C1 segment of cervical spinal cord (tissue), 14 donors: ENCODE measurements around the gene SDCCAG8.

ENCODE experiments used
- DNase-seq, 14 donors: peaks; one replicate each; lab custom pipeline; 2025; lab: John Stamatoyannopoulos, UW

The SDCCAG8 gene

DNA sequence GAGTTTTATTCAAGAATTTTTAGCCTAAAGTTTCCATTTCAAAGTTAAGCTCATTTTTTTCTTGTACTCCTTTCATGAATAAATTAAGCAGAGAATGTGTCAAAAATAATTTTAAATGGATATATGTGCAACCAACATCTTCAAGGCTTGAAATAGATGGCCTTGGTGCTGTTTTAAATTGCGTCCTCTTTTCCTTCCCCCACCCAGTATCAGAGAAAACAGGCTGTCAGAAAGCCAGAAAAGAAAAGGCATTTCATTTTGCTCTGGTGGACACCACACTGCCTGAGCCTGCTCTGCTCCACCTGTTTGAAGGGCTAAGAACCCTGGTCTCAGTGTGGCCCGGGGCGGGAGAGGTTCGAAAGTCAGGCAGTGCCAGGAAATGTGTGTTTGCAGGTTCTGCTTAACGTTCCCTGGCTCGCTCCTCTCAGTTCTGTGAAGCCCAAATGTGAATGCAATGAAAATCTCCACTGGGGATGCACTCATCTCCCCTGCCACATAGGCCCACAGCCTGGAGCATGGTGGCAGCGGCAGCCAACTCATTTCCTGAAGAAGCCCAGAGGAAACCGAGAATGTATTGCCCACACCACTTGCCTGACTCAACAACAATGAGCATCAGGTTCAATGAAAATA, 134.4 kb downstream of the SDCCAG8 start:
- peak in 1 of 14 donors; percentile 60 for DNase-seq

DNA sequence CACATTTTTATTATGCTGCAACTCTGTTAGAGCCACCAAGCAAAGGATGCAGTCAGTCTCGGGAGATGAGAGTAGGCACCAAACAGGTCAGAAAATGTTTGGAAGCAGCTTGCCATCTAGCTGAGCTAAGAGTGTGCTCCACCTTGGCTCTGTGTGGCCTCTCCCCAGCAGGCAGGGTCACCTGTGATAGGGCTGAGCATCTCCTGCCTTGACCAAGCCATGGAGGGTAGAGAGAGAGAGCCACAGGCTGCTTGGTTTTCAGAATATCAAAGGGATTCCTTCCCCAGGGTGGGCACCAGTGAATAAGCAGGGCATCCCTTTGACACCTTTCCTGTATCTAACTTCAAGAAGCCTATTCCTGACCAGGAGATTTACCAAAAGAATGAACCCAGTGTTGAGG, 135.5 kb downstream of the SDCCAG8 start:
- no peak for DNase-seq

DNA sequence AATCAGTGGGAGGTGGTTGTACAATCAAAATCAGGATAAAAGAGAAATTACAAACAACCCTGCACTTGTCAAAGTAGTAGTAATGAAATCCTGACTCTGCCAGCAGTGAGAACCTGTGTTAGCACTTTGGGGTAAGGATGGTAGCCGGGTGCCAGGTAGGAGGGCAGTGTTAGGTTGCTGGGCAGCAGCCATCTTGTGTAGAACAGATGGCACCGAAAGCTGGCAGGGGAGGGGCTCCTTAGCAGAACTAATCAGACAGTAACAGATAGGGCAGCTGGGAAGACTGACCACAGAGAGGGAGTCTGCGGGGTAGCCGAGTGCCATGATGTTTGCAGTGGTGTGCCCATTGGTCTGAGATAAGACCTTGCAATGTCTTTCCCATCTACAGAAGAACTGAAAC, 137.3 kb downstream of the SDCCAG8 start:
- peak in 2 of 14 donors; percentile 17 to 95 for DNase-seq

DNA sequence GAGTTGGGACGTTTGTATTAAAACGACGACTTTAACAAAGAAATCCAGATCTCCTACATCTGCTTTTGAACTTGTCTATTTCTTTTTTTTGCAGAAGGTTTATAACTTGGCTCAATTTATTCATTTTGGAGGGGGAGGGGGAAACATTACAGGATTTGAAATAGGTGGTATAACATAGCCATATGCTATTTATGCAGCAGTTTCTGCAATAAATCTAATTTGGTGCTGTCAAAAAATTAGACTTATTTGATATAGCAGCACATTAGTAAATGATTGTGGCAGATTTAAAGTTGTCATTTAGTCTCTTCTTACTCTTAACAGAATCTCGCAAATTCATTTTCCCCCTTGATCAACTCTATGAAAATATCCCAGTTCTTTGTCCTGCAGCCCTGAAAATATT, 138.2 kb downstream of the SDCCAG8 start:
- DNase-seq, result no peak

DNA sequence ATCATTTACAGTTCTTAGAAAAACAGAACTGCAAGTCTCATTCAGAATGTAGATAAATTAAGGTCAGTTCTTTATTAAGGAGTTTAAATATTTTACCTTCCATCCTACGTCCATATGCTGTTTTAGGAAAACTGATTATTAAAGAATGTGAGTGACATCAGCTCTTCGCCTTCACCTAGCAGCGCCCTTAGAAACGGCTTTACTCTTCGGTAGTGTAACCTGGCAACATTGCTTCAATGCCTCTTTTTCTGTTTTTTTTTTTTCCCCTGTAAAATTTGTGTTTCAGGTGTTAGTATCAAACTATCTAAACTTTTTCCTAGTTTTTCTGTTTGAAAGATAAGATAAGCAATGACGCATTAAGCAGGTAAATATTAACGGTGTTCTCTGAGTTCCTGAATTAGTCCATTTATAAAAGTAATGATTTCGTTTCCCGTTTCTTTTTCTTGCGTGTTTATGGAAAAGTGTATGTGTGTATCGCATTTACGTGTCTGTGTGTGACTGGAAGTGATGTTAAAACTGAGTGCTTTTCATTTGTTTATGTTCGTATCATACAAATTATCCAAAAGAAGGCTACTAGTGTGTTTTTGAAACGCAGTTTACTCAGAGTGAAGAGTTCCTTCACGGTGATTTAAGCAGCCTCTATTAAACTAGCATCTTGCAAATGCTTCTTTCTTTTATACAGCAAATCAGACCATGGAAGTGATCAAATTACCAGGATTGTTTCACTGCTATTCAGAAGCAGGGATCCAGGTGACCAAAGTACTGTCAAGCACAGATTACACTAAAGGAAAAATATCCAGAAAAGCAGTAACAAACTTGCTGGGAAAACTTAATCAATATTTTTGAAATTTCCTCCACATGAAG, 139.0 kb downstream of the SDCCAG8 start:
- peak in 1 of 14 donors; percentile 64 for DNase-seq

DNA sequence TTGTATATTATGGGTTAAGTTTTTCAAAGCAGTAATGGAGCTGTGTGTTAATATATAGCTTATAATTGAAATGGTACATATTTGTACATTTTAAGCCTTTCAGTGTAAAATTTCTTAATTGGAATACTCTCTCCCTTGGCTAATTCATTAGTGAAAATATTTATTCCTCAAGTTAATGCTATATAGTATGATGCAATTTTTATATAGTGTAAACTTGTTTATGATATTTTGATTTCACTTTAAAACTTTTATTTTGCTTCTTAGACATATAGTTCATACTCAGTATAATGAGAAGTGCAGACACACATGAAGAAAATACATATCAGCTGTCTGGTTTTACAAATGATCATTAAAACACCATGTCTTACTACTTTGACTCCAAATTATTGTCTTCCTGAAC, 140.6 kb downstream of the SDCCAG8 start:
- DNase-seq, result no peak

DNA sequence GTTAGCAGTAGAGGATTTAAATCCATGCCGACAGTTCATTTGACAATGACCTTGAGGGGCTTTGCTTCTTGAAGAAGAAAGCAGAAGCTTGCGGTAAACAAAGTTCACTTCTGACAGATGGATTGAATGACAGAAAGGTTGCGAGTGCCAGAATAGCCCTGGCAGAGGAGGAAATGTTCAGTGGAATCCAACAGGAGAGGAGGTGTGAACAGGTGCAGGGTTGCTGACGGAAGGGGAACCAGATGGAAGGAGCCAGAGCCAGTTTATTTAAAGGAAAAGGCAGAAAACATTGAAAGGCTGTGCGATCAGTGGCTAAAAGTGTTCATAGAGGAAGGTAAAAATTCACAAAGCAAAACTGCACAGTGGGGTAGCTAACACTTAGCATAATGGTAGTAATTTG, 141.0 kb downstream of the SDCCAG8 start:
- peak in 3 of 14 donors; percentile 21 to 97 (median 36) for DNase-seq

DNA sequence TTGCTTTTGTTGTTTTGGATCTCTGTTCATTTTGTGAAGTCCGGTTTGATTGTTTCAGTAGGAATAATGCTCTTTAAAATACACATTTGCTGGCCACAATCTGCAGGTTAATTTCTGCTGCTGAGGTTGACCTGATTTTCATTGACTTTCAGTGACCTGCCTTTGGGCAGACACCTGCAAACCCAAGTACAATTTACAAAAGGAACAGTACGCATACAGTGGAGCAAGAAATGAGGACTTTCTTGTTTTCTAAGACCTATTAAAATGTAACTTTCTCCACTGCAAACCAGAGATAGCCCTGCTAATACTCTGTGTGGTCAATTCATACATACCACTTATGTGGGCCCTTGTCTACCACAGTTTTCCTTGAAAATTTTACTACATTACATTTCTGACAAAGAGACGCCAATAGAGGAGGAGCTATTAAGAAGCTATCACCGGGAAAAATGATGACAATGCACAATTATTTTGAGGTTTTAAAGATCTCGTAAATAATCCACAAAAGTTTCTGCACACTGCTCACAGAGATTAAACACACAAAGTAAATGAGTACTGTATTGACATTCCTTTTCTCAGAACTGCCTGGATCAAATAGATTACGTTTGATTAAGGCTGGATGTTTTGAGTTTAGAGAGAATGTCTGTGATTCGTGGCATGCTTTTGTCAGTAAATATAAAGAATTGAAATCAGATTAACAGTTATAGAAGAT, 141.9 kb downstream of the SDCCAG8 start:
- peak in 1 of 14 donors; percentile 74 for DNase-seq

DNA sequence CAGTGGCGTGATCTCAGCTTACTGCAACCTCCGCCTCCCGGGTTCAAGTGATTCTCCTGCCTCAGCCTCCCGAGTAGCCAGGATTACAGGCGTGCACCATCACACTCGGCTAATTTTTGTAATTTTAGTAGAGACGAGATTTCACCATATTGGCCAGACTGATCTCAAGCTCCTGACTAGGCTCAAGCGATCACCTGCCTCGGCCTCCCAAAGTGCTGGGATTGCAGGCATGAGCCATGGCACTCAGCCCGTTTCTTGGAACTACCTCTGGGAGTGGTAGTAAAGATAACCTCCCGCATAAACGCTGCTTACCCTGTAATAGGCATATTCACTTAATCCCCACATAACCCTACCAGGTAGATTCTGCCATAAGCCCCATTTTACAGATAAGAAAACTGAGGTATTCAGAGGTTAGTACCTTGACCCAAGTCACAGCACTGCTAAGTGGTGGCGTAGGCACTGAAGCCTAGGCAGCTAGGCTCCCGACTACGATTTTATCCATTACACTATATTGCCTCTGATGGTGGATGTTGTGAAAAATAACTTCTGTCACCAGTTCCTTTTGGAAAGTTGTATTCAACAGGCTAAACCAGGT, 143.8 kb downstream of the SDCCAG8 start:
- no peak for DNase-seq

DNA sequence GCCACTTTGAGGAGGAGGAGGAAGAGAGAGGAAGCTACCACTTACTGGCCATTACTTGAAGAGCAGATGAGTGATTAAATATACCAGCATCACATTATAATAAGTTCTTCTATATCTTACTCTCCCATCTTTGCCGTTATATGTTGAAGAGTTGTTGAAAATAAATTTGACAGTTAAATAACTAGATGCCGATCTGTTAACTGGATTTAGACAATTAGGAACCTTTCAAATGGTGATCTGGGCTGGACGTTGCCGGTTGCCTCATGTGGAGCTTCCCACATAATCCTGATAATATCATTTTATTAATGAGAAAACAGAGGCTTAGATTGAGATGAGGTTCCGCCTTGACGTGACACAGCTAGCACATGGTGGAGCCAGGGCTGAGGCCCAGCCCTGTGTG, 147.0 kb downstream of the SDCCAG8 start:
- DNase-seq, result no peak

DNA sequence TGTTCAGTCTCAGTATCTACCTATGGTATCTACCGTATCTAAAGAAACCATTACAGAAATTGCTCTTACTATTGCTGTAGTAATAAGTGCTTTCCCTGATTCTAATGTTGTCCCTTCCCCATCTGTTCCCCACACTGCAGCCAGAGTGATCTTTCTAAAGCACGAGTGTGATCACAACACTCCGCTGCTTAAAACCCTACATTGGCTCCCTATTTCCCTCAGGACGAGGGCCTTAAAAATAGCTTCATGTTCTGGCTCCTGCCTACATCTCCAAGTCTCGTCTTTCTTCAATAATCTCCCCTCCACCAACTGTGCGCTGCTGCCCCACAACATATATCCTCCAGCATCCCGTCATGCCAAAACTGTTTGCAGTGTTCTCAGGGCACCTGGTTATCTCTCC, 150.6 kb downstream of the SDCCAG8 start:
- DNase-seq, result peak in 1 of 14 donors; percentile 50

DNA sequence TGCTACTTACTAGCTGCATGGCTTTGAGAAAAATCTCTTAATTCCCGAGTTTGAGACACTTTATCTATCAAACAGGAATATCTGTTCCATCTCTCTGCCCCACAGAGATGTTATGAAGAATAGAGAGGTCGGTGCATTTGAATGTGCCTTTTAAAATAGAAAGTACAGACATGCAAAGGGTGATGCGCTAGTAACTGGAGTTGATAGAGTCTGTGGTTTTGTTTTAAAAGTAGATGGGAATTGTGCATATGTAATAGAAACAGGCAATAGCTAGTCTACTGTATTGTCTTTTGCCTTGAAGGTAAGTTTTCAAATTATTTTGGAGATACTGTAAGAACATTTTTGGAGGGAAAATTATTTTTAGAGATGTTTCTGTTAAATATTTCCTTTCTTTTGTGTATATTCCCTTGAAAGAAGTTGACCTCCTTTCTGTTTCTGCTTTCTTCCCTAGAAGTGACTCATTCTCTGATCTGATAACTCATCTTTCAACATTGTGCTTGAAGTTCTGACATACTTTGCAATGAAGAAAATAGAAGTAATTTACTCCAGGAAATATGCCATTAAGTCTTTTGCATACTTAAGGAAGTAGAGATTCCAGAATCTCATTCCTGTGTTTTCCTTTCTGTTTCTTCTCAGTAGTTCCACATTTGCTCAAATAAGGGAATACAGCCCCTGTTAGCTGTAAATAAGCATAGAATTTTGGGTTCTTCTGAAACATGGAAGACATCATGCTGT, 151.6 kb downstream of the SDCCAG8 start:
- DNase-seq, result no peak

DNA sequence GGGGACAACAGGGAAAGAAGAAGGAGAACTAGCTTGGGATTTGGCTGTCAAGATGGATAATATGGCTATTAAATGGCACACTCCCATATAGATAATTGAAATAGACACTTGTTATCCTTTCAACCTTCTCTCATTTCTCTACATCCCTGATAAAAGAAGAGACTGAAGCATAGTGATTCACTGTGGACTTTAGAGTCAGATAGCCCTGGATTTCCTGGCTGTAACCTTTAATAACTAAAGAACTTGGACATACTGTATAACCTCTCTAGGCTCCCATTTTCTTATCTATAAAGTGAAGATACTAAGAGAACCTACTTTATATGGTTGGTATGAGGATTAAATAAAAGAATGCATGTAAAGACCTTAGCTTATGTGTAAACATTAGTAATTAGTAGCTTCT, 152.6 kb downstream of the SDCCAG8 start:
- DNase-seq, result no peak

DNA sequence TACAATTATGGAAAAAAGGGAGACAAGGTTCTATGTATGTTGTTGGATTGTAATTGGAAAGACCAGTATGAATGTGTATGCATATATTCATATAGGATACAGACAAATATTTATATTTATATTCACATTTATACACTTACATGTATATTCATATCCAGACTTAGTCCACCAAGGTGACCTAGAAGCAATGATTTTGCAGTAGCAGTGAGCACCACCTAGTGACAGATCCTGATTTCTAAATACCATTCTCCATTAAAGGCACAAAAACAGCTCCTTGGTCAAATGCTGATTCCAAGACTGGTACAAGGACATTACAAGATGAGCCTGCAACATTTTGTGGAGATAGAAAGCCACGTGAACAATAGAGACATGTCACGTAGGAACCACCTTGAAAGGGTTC, 153.4 kb downstream of the SDCCAG8 start:
- DNase-seq, result no peak

DNA sequence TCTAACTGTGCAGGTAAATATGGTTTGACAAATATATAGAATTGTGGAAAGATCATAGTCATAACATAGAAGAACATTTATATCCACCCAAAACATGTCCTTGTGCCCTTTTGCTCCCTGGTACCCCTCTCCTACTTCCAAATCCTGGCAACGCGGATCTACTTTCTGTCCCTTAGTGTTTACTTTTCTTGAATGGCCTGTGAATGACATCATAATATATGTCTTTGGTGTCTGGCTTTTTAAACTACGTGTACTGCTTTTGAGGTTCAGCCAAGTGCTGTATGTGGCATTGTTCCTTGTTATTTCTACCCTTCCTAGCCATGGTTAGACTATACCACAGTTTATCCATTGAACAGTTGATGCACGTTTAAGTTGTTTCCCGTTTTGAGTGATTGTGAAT, 155.6 kb downstream of the SDCCAG8 start:
- DNase-seq, result no peak

DNA sequence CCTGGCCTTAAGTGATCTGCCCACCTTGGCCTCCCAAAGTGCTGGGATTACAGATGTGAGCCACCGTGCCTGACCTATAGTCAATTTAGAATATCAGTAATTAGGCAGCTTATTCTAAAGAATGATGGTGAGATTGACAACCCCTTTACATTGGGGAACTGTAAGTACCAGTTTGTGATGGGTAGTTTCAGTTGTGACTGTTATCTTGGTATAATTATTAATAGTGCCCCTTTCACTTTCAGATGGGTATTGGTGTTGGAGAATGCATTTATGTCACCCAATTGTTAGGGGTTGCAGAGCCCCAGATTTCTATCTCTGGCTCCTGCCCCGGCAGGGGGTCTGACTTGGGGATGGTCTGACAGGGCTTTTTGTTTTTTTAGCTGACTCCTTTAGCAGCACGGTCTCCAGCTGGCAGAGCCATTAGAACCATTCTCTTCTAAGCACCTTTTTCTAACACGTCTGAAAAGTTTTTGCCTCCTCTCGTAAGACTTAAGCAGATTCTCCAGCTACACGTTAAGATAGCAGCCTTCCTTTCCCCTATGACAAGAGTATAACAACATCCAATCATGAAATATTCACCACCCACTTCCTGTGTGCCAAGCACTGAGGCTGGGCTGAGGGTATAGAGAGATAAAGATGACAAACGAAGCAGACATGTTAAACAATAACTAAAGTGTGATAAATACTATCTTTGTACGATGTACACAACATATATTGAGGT, 157.8 kb downstream of the SDCCAG8 start:
- no peak for DNase-seq

DNA sequence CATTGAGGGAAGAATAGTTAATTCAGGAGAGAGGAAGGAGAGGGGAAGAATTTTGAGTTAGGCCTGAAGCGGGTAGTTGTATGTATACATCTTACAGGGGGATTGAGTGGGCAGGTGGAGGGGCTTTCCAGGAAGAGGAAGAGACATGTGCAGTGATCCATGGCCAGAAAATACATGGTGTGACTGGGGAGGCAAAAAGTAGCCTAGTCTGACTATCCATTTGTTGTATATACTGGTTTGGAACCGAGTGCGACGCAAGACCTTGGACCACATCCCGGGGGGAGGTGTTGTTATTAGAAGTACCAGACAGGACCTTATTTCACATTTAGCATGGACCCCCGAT, 158.3 kb downstream of the SDCCAG8 start:
- no peak for DNase-seq

DNA sequence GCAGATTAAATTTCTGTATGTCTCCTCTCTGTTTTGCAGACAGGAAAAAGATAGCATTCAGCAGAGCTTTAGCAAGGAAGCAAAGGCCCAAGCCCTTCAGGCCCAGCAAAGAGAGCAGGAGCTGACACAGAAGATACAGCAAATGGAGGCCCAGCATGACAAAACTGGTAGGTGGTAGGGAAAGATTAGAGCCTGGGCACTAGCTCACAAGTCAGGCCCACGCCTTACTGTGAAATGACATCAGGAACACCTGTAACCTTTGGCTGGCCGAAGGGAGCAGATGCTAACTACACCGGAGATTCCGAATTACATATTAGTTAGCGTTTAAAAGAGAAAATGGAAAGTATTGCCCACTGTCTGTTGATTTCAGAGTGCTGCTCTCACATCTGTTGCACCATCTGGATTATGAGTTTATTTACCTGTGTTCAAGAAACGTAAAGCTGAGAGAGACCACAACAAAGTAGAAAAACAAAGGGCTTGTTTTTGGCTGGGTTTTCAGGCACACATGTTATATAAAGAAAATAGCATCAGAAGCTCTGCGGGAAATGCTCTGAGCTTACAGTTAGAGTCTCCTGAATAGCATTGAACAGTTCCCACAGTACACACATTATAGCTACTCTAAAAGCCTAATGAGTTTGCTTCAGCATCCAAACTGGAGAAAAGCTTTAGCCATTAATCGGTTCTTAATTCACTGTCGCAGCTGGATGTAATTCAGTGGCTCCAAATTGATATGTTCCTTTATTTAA, 160.0 kb downstream of the SDCCAG8 start:
- peak in 2 of 14 donors; percentile 62 to 86 for DNase-seq

DNA sequence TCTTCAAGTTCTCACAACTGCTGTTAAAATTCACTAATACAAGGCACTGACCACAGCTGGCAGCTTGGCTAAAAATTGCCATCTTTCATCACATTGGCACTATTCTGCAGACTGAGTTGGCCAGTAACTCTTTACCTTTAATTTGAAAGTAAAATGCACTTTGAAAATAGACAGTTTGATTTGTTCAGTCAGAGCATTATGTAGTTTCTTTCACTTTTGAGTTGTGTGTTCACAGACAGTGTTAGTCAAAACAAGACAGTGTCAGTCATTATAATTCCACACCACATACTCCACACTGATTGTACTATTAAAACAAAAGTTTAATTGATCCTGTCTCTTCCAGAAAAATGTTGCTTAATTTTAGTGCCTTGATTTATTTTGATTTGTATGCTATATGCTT, 160.7 kb downstream of the SDCCAG8 start:
- DNase-seq, result no peak
